HepG2 (cell line): ENCODE measurements around the gene FJX1. TPM values are rescaled to one million over a fixed set of nuclear protein-coding genes. Genes with fewer than 3 reads are reported as not detected.

ENCODE experiments used
- ATF1 ChIP-seq: IDR thresholded peaks from 2 replicates; pipeline ENCODE4 v1.6.1; 2016; ENCODE audit warnings: mild to moderate bottlenecking, control low read depth
- MTF2 ChIP-seq: sonication (generic); formaldehyde crosslinking; IDR thresholded peaks from 2 replicates; pipeline ENCODE4 v1.5.0; 2020; ENCODE audit warnings: missing genetic modification reagents, borderline replicate concordance
- REXO4 ChIP-seq: sonication (generic); formaldehyde crosslinking; IDR thresholded peaks from 2 replicates; pipeline ENCODE4 v1.8.0; 2022; ENCODE audit warnings: missing genetic modification reagents, mild to moderate bottlenecking, borderline replicate concordance
- SP4 ChIP-seq: sonication (generic); formaldehyde crosslinking; IDR thresholded peaks from 2 replicates; pipeline ENCODE4 v1.8.1; 2023; ENCODE audit warnings: mild to moderate bottlenecking, missing genetic modification reagents
- ZFAT ChIP-seq: sonication (generic); formaldehyde crosslinking; conservative IDR thresholded peaks from 2 replicates; pipeline ENCODE4 v1.8.1; 2023; ENCODE audit warnings: missing genetic modification reagents, inconsistent platforms
- ZFP90 ChIP-seq: sonication (generic); formaldehyde crosslinking; IDR thresholded peaks from 2 replicates; pipeline ENCODE4 v1.8.0; 2022; ENCODE audit warnings: missing genetic modification reagents, mild to moderate bottlenecking, inconsistent platforms, borderline replicate concordance
- ZNF33A ChIP-seq: sonication (generic); formaldehyde crosslinking; IDR thresholded peaks from 2 replicates; pipeline ENCODE4 v1.5.1; 2020; ENCODE audit warnings: missing genetic modification reagents, mild to moderate bottlenecking, moderate library complexity, borderline replicate concordance
- ZNF496 ChIP-seq: sonication (generic); formaldehyde crosslinking; IDR thresholded peaks from 2 replicates; pipeline ENCODE4 v1.8.1; 2023; ENCODE audit warnings: mild to moderate bottlenecking, moderate library complexity, missing genetic modification reagents; ENCODE audit not compliant: insufficient replicate concordance
- polyA plus RNA-seq, 8 experiments: library from polyadenylated mRNA; depleted of rRNA in 3 of 8; stranded (reverse) in 7 of 8; unstranded in 1 of 8; fragments of >200 nt; fragmentation: Illumina TruSeq in 4 of 8; extraction: Trizol in 4 of 8; gene quantifications; 2 replicates each; pipeline versions ENCODE4 v1.2.1 to v1.2.3, GENCODE V29; 2011 to 2016; ENCODE audit warnings: low read depth in 4 of 8, missing spikeins in 1 of 8, mixed read lengths in 1 of 8; ENCODE audit not compliant: insufficient read depth in 1 of 8
- total RNA-seq, 5 experiments: library from RNA; depleted of rRNA; stranded (reverse); fragments of >200 nt; fragmentation: Illumina TruSeq; extraction: Trizol; gene quantifications; 2 replicates each; pipeline ENCODE4 v1.2.3, GENCODE V29; 2016; ENCODE audit warnings: low read depth in 1 of 5
- TF ChIP-seq, protein P1 (sequence below), 2 experiments: fragments of 450-650 bp in 1 of 2; sonication (generic) in 1 of 2; formaldehyde crosslinking in 1 of 2; IDR thresholded peaks; 2 replicates each; pipeline versions ENCODE4 v1.6.1 to v1.8.0; 2016 to 2022; ENCODE audit warnings: antibody characterized with exemption in 1 of 2, mild to moderate bottlenecking in 1 of 2, missing genetic modification reagents in 1 of 2
- TF ChIP-seq, protein P2 (sequence below): sonication (generic); formaldehyde crosslinking; IDR thresholded peaks from 2 replicates; pipeline ENCODE4 v1.8.0; 2023; ENCODE audit warnings: mild to moderate bottlenecking, missing genetic modification reagents

The FJX1 gene
- total and polyA plus RNA-seq, 2 of the 13 experiments (the other 11 are each of a cell fraction or from before 2014, with no cell fraction given), result 0.40 to 0.82 TPM

DNA sequence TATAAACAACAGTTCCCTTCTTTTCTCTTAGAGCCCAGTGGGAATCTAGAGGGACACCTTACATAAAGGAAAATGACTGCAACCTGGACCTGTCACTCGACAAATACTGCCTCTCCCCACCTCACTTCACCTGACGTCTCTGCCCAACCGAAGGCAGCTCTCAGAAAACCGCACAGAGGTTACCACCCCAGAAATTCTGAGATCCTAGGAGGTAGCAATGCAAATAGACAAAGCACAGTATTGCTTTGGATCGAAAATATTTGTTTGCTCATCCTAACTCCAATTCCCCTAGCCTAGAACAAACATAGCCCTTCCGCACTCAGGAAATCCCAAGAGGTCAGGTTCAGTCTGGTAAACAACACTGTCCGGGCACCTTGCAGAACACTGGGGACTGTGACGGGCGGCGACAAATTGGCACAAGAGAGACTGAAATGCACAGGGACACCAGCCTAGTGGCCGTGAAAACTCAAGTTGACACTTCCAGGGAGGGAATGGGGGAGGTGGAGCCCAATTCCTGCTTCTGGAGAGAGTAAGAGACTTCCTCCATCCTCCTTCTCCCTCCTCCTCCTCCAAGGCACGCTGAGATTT is 43.9 kb downstream of the FJX1 start (continued):
- TF ChIP-seq, protein P1, sequence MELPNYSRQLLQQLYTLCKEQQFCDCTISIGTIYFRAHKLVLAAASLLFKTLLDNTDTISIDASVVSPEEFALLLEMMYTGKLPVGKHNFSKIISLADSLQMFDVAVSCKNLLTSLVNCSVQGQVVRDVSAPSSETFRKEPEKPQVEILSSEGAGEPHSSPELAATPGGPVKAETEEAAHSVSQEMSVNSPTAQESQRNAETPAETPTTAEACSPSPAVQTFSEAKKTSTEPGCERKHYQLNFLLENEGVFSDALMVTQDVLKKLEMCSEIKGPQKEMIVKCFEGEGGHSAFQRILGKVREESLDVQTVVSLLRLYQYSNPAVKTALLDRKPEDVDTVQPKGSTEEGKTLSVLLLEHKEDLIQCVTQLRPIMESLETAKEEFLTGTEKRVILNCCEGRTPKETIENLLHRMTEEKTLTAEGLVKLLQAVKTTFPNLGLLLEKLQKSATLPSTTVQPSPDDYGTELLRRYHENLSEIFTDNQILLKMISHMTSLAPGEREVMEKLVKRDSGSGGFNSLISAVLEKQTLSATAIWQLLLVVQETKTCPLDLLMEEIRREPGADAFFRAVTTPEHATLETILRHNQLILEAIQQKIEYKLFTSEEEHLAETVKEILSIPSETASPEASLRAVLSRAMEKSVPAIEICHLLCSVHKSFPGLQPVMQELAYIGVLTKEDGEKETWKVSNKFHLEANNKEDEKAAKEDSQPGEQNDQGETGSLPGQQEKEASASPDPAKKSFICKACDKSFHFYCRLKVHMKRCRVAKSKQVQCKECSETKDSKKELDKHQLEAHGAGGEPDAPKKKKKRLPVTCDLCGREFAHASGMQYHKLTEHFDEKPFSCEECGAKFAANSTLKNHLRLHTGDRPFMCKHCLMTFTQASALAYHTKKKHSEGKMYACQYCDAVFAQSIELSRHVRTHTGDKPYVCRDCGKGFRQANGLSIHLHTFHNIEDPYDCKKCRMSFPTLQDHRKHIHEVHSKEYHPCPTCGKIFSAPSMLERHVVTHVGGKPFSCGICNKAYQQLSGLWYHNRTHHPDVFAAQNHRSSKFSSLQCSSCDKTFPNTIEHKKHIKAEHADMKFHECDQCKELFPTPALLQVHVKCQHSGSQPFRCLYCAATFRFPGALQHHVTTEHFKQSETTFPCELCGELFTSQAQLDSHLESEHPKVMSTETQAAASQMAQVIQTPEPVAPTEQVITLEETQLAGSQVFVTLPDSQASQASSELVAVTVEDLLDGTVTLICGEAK (IDR thresholded peaks at IDR 0.05), result no peak
- TF ChIP-seq, protein P1 (CRISPR knock-in tag; IDR thresholded peaks at IDR 0.05), result no peak
- TF ChIP-seq MTF2 (CRISPR knock-in tag) (no peak), ZFAT (CRISPR knock-in tag) (no peak), ZNF33A (no peak), SP4 (CRISPR knock-in tag) (no peak), ATF1 (CRISPR knock-in tag) (no peak), ZFP90 (CRISPR knock-in tag) (peak; percentile 69; the same call in 1 of the 2 replicates), REXO4 (CRISPR knock-in tag) (no peak), ZNF496 (CRISPR knock-in tag) (no peak)
- TF ChIP-seq, protein P2, sequence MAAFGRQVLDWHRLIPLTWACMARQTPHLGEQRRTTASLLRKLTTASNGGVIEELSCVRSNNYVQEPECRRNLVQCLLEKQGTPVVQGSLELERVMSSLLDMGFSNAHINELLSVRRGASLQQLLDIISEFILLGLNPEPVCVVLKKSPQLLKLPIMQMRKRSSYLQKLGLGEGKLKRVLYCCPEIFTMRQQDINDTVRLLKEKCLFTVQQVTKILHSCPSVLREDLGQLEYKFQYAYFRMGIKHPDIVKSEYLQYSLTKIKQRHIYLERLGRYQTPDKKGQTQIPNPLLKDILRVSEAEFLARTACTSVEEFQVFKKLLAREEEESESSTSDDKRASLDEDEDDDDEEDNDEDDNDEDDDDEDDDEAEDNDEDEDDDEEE (CRISPR knock-in tag), result no peak
